GM21619 (cell line): ENCODE data around the gene USP40.

Source experiments
- ATAC-seq: cut with Tn5 transposase; IDR thresholded peaks from one replicate; pipeline ENCODE4 v1.9.1; 2021; ENCODE audit not compliant: unreplicated experiment

USP40 gene

GRCh38 chr2:233448575-233448974 lies 118.0 kb downstream of the USP40 start:
- ATAC-seq: no peak

GRCh38 chr2:233448220-233448559 lies 118.4 kb downstream of the USP40 start:
- ATAC-seq: no peak

GRCh38 chr2:233447506-233448219 lies 118.9 kb downstream of the USP40 start:
- ATAC-seq: no peak

GRCh38 chr2:233446606-233447305 lies 119.8 kb downstream of the USP40 start:
- ATAC-seq: no peak

GRCh38 chr2:233446121-233446520 lies 120.5 kb downstream of the USP40 start:
- no peak for ATAC-seq

- ATAC-seq: no peak
Observed at GRCh38 chr2:233445152-233445830, 121.3 kb downstream of the USP40 start.

- ATAC-seq: no peak
Observed at GRCh38 chr2:233444501-233444900, 122.1 kb downstream of the USP40 start.

GRCh38 chr2:233443511-233444183 lies 122.9 kb downstream of the USP40 start:
- ATAC-seq: peak; percentile 62

- no peak for ATAC-seq
Observed at GRCh38 chr2:233442028-233442310, 124.6 kb downstream of the USP40 start.

GRCh38 chr2:233441161-233442027 lies 125.2 kb downstream of the USP40 start:
- no peak for ATAC-seq

GRCh38 chr2:233440714-233441113 lies 125.9 kb downstream of the USP40 start:
- ATAC-seq: no peak

GRCh38 chr2:233440314-233440713 lies 126.3 kb downstream of the USP40 start:
- no peak for ATAC-seq

GRCh38 chr2:233439191-233439590 lies 127.4 kb downstream of the USP40 start:
- ATAC-seq: no peak

- ATAC-seq: no peak
Observed at GRCh38 chr2:233438573-233439147, 127.9 kb downstream of the USP40 start.

- ATAC-seq: no peak
Observed at GRCh38 chr2:233437439-233437955, 129.1 kb downstream of the USP40 start.

- no peak for ATAC-seq
Observed at GRCh38 chr2:233436691-233437438, 129.7 kb downstream of the USP40 start.

GRCh38 chr2:233436191-233436581 lies 130.4 kb downstream of the USP40 start:
- no peak for ATAC-seq

- ATAC-seq: no peak
Observed at GRCh38 chr2:233435436-233436190, 131.0 kb downstream of the USP40 start.
